ENCODE results near the gene DGKI.

- TF ChIP-seq POLR2A (IDR thresholded peaks at IDR 0.05): no peak
- TF ChIP-seq CTCF (IDR thresholded peaks at IDR 0.05): no peak
- TF ChIP-seq POLR2AphosphoS5 (IDR thresholded peaks at IDR 0.05): no peak
- no peak for TF ChIP-seq EP300 (IDR thresholded peaks at IDR 0.05)
These were observed 450.7 kb downstream of the DGKI start for GRCh38 chr7:137396051-137396450.

Measured in suprapubic skin (tissue), 4 donors.